ENCODE data around the gene APELA. TPM values are rescaled to one million over a fixed set of nuclear protein-coding genes. Genes with fewer than 3 reads are reported as not detected.
A peak's percentile ranks its signal among the peaks of the same experiment; 100 is the strongest.

APELA gene
- total RNA-seq, 1 experiment from 2014 or later: 140 TPM

- peaks cover 4 to 24% (median 5%) of the 10 kb centered on the region in 3 experiments; a peak in 4 of 7 replicates for H3K36me3 Mint-ChIP-seq (ENCODE audit: insufficient read depth in 1 of 3, low read depth in 3 of 3)
- H2BK5ac ChIP-seq (ENCODE audit: insufficient read length, low read length): no peak overlapping the region
- H3K4ac ChIP-seq (ENCODE audit: low read depth, low read length): no peak overlapping the region
- H2AFZ ChIP-seq (ENCODE audit: low read length): no peak overlapping the region
- H3K79me1 ChIP-seq (ENCODE audit: insufficient read depth, low read depth, low read length, poor library complexity, severe bottlenecking): no peaks in the 10 kb centered on the region
- no peak overlapping the region for H3K56ac ChIP-seq (ENCODE audit: insufficient read length, low read depth, low read length)
- no peaks in the 10 kb centered on the region for H4K20me1 ChIP-seq (ENCODE audit: control insufficient read depth, insufficient read depth, insufficient read length)
- no peaks in the 10 kb centered on the region for H3K79me2 ChIP-seq (ENCODE audit: insufficient read depth, low read length)
- no CpG with 5 or more reads among the region's 3 CpGs for WGBS (ENCODE audit: extremely low coverage, insufficient read length, low lambda C conversion rate)
- no peak overlapping the region for H4K8ac ChIP-seq (replicated peaks; ENCODE audit: insufficient read length, low read depth, low read length)
- no peak overlapping the region for H2BK120ac ChIP-seq (ENCODE audit: low read depth, low read length, poor library complexity, severe bottlenecking)
- H3K23ac ChIP-seq (ENCODE audit: insufficient read length, low read depth, low read length): no peak overlapping the region
- no peak for TF ChIP-seq CTCF (conservative IDR thresholded peaks at IDR 0.05)
- no peak overlapping the region for H3K18ac ChIP-seq (ENCODE audit: insufficient read length, low read depth, low read length)
- H3K4me2 ChIP-seq (ENCODE audit: insufficient read depth, insufficient read length, low read length): peak overlapping the region; percentile 13
- H2BK20ac ChIP-seq (ENCODE audit: low read depth, low read length, poor library complexity, severe bottlenecking): no peak overlapping the region
- no peaks in the 10 kb centered on the region for H3K9me3 ChIP-seq (ENCODE audit: control insufficient read depth, low read depth, low read length)
- H3K4me1 ChIP-seq (ENCODE audit: insufficient read depth, low read length): no peaks in the 10 kb centered on the region; the same call in 1 of the 2 replicates
- DNase-seq: peak; percentile 79
- H3K14ac ChIP-seq (ENCODE audit: insufficient read depth, low read length): no peak overlapping the region
- H3T11ph ChIP-seq (ENCODE audit: low read length): no peak overlapping the region
- no peaks in the 10 kb centered on the region for H3K23me2 ChIP-seq (ENCODE audit: insufficient read length, low read depth, low read length, poor library complexity, severe bottlenecking)
- no peak overlapping the region for H4K91ac ChIP-seq (ENCODE audit: insufficient read length, low read depth, low read length)
- H3K9ac ChIP-seq (ENCODE audit: extremely low read depth, insufficient read length, low read length): no peak overlapping the region
- peak overlapping the region in 1 of 2 experiments; percentile 53; a peak in 3 of 5 replicates for H3K4me3 Mint-ChIP-seq
- peaks cover 30% of the 10 kb centered on the region in 2 experiments for H3K4me1 Mint-ChIP-seq
- H4K5ac ChIP-seq (ENCODE audit: insufficient read length, low read depth, low read length): no peak overlapping the region
- H3K27ac Mint-ChIP-seq: peak overlapping the region; percentile 81 to 99 (median 85)
- H3K27me3 Mint-ChIP-seq (ENCODE audit: low read depth): no peaks in the 10 kb centered on the region
- peak overlapping the region; percentile 62 for H3K27ac ChIP-seq (ENCODE audit: insufficient read length, low read depth, low read length)
- H3K9me3 Mint-ChIP-seq: peaks cover 8 to 11% of the 10 kb centered on the region in 2 experiments
- no peak overlapping the region for H2BK12ac ChIP-seq (ENCODE audit: insufficient read length, low read depth, low read length)
- no peak overlapping the region for H2AK5ac ChIP-seq (ENCODE audit: insufficient read length, low read length)
- H2BK15ac ChIP-seq (ENCODE audit: low read depth, low read length): no peak overlapping the region
- no peaks in the 10 kb centered on the region for H3K27me3 ChIP-seq (ENCODE audit: insufficient read depth, low read length)
These were observed 10.0 kb upstream of the APELA start for GRCh38 chr4:164866817-164867490.

All from H9 (cell line).